Activated naive CD8-positive, alpha-beta T cell (primary cell): ENCODE data around the gene FGF10.

Source experiments
- H3K27ac Mint-ChIP-seq: one replicate; pipeline ENCODE4 v1.8.0; 2021; ENCODE audit warnings: mixed read lengths
- H3K27me3 Mint-ChIP-seq: one replicate; pipeline ENCODE4 v1.8.0; 2021; ENCODE audit warnings: mixed read lengths
- H3K36me3 Mint-ChIP-seq: one replicate; pipeline ENCODE4 v1.8.0; 2021; ENCODE audit warnings: mixed read lengths
- H3K4me1 Mint-ChIP-seq: one replicate; pipeline ENCODE4 v1.8.0; 2021; ENCODE audit warnings: low read depth, mixed read lengths
- H3K4me3 Mint-ChIP-seq: one replicate; pipeline ENCODE4 v1.8.0; 2021; ENCODE audit warnings: mild to moderate bottlenecking, mixed read lengths
- H3K9me3 Mint-ChIP-seq: one replicate; pipeline ENCODE4 v1.8.0; 2021; ENCODE audit warnings: low read depth, mixed read lengths

The FGF10 gene

DNA sequence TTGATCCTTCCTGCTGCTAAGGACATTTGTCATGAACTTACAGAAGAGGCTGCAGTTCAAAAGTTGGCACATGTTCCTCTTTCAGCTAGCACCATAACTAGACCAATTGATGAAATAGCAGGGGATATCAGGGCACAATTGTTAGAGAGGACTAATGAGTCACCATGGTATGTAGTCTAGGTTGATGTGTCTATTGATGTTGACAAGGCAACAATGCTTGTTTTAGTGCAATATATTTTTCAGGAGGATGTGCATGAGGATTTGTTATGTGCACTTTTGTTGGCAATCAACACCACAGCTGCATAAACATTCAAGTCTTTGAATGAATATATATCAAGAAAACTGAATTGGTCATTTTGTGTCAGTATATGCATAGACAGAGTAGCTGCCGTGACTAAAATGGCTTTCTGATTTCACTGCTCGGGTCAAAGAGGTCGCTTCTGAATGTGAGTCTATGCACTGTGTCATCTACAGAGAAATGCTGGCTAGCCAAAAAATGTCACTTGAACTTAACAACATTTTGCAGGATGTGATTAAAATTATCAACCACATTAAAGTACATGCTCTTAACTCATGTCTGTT is 68.0 kb downstream of the FGF10 start:
- Mint-ChIP-seq H3K4me3 (no peak overlapping the region), H3K27me3 (no peaks in the 10 kb centered on the region), H3K9me3 (peaks cover 4% of the 10 kb centered on the region), H3K27ac (no peak overlapping the region), H3K4me1 (no peaks in the 10 kb centered on the region), H3K36me3 (no peaks in the 10 kb centered on the region)

DNA sequence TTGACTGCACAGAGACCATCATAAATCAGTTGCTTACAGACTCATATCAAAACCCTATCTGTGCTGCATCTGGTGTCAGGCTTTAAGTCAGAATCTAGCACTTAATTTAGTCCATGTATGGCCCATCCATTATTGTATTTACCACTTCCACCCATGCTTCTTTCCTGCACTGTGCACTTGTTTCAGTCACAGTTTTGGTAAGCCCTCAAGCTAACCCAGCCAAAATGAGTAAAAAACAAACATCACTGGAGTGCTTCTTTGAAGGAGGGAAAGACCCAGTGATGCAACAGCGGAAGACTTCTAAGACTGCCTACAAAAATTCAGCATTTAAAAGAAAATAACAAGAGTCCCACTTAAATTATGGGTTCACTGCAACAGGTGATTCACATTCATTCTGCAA is 69.0 kb downstream of the FGF10 start:
- H3K36me3 Mint-ChIP-seq, result no peaks in the 10 kb centered on the region
- H3K27me3 Mint-ChIP-seq, result no peaks in the 10 kb centered on the region
- H3K27ac Mint-ChIP-seq, result no peak overlapping the region
- H3K4me3 Mint-ChIP-seq, result no peak overlapping the region
- no peaks in the 10 kb centered on the region for H3K4me1 Mint-ChIP-seq
- H3K9me3 Mint-ChIP-seq, result peaks cover 4% of the 10 kb centered on the region

GRCh38 chr5:44318883-44319282 is 70.3 kb downstream of the FGF10 start:
- Mint-ChIP-seq H3K4me1 (no peaks in the 10 kb centered on the region), H3K27ac (no peak overlapping the region), H3K27me3 (no peaks in the 10 kb centered on the region), H3K4me3 (no peak overlapping the region), H3K9me3 (peaks cover 4% of the 10 kb centered on the region), H3K36me3 (no peaks in the 10 kb centered on the region)

DNA sequence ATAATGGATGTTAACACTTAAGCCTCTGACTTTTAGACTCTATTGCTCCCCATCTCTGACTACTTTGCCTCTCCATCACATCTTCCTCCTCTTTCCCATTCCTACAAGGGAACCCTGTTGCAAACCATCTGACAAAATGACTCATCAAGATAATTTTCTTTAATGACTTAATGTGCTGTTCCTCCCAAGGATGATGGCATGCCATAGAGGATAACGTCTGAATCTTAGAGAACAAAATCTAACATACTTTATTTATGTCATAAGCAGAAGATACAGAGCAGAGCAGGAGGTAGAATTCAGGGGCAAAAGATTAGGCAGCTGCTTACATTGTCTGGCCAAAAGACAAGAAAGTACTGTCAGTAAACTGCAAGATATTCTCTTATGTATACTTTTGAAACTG is 76.8 kb downstream of the FGF10 start:
- H3K9me3 Mint-ChIP-seq, result peaks cover 7% of the 10 kb centered on the region
- H3K4me1 Mint-ChIP-seq, result no peaks in the 10 kb centered on the region
- H3K27me3 Mint-ChIP-seq, result no peaks in the 10 kb centered on the region
- H3K36me3 Mint-ChIP-seq, result no peaks in the 10 kb centered on the region
- H3K27ac Mint-ChIP-seq, result no peak overlapping the region
- no peak overlapping the region for H3K4me3 Mint-ChIP-seq

DNA sequence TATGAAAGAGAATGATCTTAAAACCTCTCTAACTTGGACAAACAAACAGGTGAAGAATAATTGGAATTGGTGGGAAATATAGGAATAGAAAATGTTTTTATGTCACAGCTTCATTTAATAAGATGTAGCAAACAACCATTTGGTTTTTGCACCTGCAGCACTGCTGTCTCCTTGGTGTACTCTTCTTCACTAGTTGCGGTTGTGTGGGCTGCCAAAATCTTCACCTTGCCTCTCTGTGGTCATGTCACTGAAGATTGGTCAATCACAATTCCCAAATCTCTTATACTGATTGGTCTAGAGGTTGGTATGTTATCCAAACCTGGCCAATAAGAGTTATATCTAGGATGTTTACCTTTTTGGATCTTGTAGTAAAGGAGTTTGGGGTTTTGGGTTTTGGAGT is 88.7 kb downstream of the FGF10 start:
- Mint-ChIP-seq H3K9me3 (peaks cover 5% of the 10 kb centered on the region), H3K4me1 (no peaks in the 10 kb centered on the region), H3K27ac (no peak overlapping the region), H3K4me3 (no peak overlapping the region), H3K36me3 (no peaks in the 10 kb centered on the region), H3K27me3 (no peaks in the 10 kb centered on the region)

DNA sequence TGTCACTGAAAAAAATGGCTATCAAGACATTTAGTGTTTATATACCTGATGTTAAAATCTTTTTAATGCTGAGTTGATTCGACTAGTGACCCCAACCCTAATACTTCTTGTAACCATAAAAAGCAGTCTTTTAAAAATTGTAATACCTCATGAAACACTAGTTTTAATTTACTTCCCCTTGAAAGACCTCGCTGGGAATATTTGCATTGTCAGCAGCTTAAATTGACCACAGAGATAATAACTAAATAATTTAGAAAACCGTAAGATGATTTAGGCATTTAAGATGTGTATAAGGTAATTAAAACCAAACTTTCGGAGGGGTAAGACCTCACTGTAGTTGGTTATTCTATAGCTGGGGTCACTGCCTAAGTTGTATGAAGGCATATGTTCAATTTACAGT is 89.8 kb downstream of the FGF10 start:
- Mint-ChIP-seq H3K4me3 (no peak overlapping the region), H3K27ac (no peak overlapping the region), H3K9me3 (peaks cover under 1% of the 10 kb centered on the region), H3K27me3 (no peaks in the 10 kb centered on the region), H3K36me3 (no peaks in the 10 kb centered on the region), H3K4me1 (no peaks in the 10 kb centered on the region)

DNA sequence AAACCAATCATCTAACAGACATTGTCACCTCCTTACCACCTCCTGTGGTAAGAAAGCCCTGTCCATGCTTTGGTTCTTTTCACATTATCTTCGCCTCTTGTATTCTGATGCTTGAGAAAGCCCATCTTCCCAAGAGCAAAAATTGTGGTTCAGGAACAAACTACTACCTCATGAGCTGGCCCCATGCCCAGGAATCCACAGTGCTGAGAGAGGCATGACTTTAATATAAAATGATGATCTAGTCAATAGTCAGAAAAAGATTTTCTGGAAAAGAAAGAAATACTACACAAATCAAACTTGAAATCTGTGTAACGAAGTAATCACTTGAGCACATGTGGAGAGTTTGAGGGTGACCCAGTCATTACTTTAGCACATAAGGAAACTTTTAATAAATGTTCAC is 94.7 kb downstream of the FGF10 start:
- H3K27ac Mint-ChIP-seq, result no peak overlapping the region
- peaks cover 6% of the 10 kb centered on the region for H3K9me3 Mint-ChIP-seq
- H3K27me3 Mint-ChIP-seq, result no peaks in the 10 kb centered on the region
- no peaks in the 10 kb centered on the region for H3K4me1 Mint-ChIP-seq
- H3K4me3 Mint-ChIP-seq, result no peak overlapping the region
- H3K36me3 Mint-ChIP-seq, result no peaks in the 10 kb centered on the region

GRCh38 chr5:44292736-44293135 is 96.5 kb downstream of the FGF10 start:
- Mint-ChIP-seq H3K4me3 (no peak overlapping the region), H3K27ac (no peak overlapping the region), H3K36me3 (no peaks in the 10 kb centered on the region), H3K4me1 (no peaks in the 10 kb centered on the region), H3K9me3 (peaks cover 9% of the 10 kb centered on the region), H3K27me3 (no peaks in the 10 kb centered on the region)

DNA sequence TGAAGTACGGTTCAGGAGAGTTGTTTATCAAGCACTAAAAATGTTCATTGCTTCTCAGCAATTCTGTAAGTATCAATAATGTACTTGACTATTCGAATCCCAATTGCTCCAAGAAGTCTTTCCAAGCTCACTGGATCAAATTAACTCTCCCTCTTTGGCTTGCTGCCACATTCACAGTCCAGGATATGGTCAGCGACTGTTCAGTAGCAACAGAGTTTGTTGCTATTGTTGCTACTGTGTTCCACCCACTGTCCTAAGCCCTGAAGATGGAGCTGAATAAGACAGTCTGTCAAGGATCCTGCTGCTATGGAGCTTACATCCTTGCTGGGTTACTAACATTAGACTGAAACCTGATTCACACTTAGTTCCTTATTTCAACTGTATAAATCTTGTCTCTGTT is 110.8 kb downstream of the FGF10 start:
- H3K4me3 Mint-ChIP-seq, result no peak overlapping the region
- no peak overlapping the region for H3K27ac Mint-ChIP-seq
- no peaks in the 10 kb centered on the region for H3K36me3 Mint-ChIP-seq
- H3K4me1 Mint-ChIP-seq, result no peaks in the 10 kb centered on the region
- H3K27me3 Mint-ChIP-seq, result no peaks in the 10 kb centered on the region
- peaks cover 7% of the 10 kb centered on the region for H3K9me3 Mint-ChIP-seq

DNA sequence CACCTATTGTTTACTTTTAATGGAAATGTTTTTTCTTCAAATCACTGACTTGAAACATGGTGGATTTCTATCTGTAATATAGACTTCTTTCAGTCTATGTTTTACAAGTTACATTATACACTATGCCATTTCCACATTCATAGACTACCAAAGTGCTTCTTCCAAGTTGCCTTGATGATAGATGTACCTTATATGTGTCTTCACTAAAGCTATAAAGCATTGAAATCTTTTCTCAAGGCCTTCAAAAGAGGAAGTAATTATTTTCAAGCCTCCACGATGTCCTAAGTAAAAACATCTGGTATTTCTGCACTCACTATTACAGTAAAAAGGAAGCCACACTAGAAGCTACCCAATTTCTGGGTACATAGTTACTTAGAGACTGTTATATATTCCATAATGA is 113.3 kb downstream of the FGF10 start:
- no peak overlapping the region for H3K4me3 Mint-ChIP-seq
- H3K9me3 Mint-ChIP-seq, result peaks cover 3% of the 10 kb centered on the region
- no peak overlapping the region for H3K27ac Mint-ChIP-seq
- no peaks in the 10 kb centered on the region for H3K36me3 Mint-ChIP-seq
- H3K4me1 Mint-ChIP-seq, result no peaks in the 10 kb centered on the region
- H3K27me3 Mint-ChIP-seq, result no peaks in the 10 kb centered on the region

DNA sequence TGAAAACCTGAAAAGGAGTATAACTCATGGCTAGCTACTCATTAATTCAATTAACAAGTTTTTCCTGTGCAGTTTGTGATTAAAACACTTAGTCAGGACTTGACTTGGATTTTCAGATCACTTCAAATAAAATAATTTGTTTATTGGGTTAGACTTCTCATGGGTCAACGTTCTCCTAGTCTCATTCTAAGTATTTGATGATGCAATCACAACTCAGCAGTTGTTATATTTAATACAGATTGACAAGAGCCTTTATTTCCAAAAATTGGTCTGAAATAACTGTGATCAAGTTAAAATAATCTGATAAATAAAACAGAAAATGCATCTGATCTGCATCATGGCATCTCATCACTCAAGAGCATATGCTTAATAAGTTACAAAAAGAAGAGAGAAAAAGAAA is 113.9 kb downstream of the FGF10 start:
- Mint-ChIP-seq H3K4me1 (no peaks in the 10 kb centered on the region), H3K27me3 (no peaks in the 10 kb centered on the region), H3K4me3 (no peak overlapping the region), H3K27ac (no peak overlapping the region), H3K36me3 (no peaks in the 10 kb centered on the region), H3K9me3 (no peaks in the 10 kb centered on the region)

DNA sequence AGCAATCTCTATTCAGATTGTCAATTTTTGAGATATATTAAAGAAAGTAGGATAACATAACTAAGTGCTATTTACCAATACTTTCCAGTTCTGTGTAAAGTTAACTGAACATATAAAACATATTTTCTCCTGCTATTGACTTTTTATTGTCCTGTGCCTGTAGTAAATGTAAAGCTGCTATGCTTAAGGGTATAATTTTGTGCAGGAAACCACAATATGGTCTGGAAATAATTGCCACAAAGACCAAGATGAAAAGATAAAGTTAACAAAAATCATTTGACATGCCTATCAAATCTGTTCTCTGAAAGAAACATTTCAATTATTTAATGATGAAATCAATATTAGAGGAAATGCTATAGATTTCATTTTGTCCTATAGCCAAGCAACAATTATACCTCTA is 121.3 kb downstream of the FGF10 start:
- H3K36me3 Mint-ChIP-seq, result no peaks in the 10 kb centered on the region

DNA sequence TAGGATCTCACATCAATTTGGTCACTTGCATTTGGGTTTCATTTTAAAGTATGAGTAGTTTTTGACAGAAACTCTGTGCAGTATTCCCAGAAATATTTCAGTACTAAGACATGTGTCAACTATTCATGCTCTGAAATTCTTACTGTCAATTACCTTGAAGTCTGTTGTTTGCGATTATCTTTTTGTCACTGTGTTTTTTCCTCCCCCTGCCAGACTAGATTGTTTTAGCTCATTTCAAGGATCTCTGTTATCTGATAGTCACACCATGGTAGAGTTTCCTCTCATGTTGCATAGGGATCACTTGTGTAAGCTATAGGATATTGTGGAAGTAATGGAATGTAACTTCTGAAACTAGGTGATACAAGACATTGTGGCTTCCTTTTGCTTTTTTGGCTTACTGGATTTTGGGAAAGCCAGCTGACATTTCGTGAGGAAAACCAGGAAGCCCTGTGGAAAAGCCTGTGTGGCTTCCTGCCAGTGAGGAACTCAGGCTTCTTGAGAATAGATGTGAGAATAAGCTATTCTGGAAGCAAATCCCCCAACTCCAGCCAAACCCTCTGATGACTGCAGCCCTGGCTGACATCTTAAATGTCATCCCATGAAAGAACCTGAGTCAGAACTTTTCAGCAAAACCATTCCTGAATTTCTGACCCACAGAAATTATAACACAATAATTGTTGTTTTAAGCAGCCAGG is 122.2 kb downstream of the FGF10 start:
- no peak overlapping the region for H3K27ac Mint-ChIP-seq
- H3K36me3 Mint-ChIP-seq, result no peaks in the 10 kb centered on the region
- no peaks in the 10 kb centered on the region for H3K27me3 Mint-ChIP-seq
- H3K4me1 Mint-ChIP-seq, result no peaks in the 10 kb centered on the region
- peaks cover 3% of the 10 kb centered on the region for H3K9me3 Mint-ChIP-seq
- no peak overlapping the region for H3K4me3 Mint-ChIP-seq

More for the DNA sequence above, 121.3 kb downstream of the FGF10 start:
- Mint-ChIP-seq H3K9me3 (peaks cover 3% of the 10 kb centered on the region), H3K27ac (no peak overlapping the region), H3K4me3 (no peak overlapping the region), H3K4me1 (no peaks in the 10 kb centered on the region), H3K27me3 (no peaks in the 10 kb centered on the region)

DNA sequence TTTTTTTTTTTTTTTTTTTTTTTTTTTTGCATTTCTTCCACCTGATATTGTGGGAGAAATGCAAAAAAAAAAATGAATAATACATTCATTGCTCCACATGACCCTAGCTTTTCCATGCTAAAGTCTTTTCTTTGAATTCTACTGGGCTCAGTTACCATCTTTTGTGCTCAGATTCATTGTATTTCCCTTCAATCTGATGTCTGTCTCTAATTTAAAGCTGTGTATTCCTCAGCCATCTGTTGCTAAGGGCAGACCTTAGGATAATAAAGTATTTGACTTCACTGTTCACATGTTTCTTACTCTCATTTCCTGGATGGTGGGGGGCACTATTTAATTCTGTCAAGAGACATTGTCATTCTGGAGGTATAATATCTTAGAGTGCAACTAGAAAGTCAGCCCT is 123.5 kb downstream of the FGF10 start:
- no peaks in the 10 kb centered on the region for H3K36me3 Mint-ChIP-seq
- H3K27me3 Mint-ChIP-seq, result no peaks in the 10 kb centered on the region
- H3K4me1 Mint-ChIP-seq, result no peaks in the 10 kb centered on the region
- H3K9me3 Mint-ChIP-seq, result peaks cover 3% of the 10 kb centered on the region
- H3K27ac Mint-ChIP-seq, result no peak overlapping the region
- H3K4me3 Mint-ChIP-seq, result no peak overlapping the region

- H3K9me3 Mint-ChIP-seq, result peaks cover 5% of the 10 kb centered on the region
- H3K4me1 Mint-ChIP-seq, result no peaks in the 10 kb centered on the region
- no peaks in the 10 kb centered on the region for H3K27me3 Mint-ChIP-seq
- no peak overlapping the region for H3K4me3 Mint-ChIP-seq
- no peaks in the 10 kb centered on the region for H3K36me3 Mint-ChIP-seq
- H3K27ac Mint-ChIP-seq, result no peak overlapping the region
Observed at GRCh38 chr5:44260793-44261192, 128.4 kb downstream of the FGF10 start.
